HG03439 (cell line): ENCODE results near the gene LRP1B.

Source experiments
- ATAC-seq: cut with Tn5 transposase; IDR thresholded peaks from one replicate; pipeline ENCODE4 v1.9.1; 2021; ENCODE audit warnings: mild to moderate bottlenecking, moderate library complexity; ENCODE audit not compliant: unreplicated experiment

Gene LRP1B

GRCh38 chr2:141065042-141065441, 1065.8 kb downstream of the LRP1B start:
- no peak for ATAC-seq

- ATAC-seq, result no peak
Measured at GRCh38 chr2:141063406-141063805, 1067.4 kb downstream of the LRP1B start.

GRCh38 chr2:141062443-141062842, 1068.4 kb downstream of the LRP1B start:
- ATAC-seq, result no peak

GRCh38 chr2:141062031-141062430, 1068.8 kb downstream of the LRP1B start:
- no peak for ATAC-seq

GRCh38 chr2:141058556-141058955, 1072.3 kb downstream of the LRP1B start:
- ATAC-seq, result no peak

GRCh38 chr2:141055531-141055930, 1075.3 kb downstream of the LRP1B start:
- no peak for ATAC-seq

- ATAC-seq, result no peak
Measured at GRCh38 chr2:141048951-141049350, 1081.9 kb downstream of the LRP1B start.

GRCh38 chr2:141041281-141041680, 1089.5 kb downstream of the LRP1B start:
- no peak for ATAC-seq

- ATAC-seq, result no peak
Measured at GRCh38 chr2:141038341-141038740, 1092.5 kb downstream of the LRP1B start.

GRCh38 chr2:141037361-141037760, 1093.5 kb downstream of the LRP1B start:
- ATAC-seq, result no peak

GRCh38 chr2:141035846-141036420, 1094.9 kb downstream of the LRP1B start:
- no peak for ATAC-seq

- ATAC-seq, result no peak
Measured at GRCh38 chr2:141029428-141030078, 1101.3 kb downstream of the LRP1B start.

GRCh38 chr2:141027221-141027620, 1103.6 kb downstream of the LRP1B start:
- no peak for ATAC-seq

- ATAC-seq, result no peak
Measured at GRCh38 chr2:141021611-141022010, 1109.2 kb downstream of the LRP1B start.

GRCh38 chr2:141021109-141021508, 1109.7 kb downstream of the LRP1B start:
- ATAC-seq, result no peak

GRCh38 chr2:141020346-141020745, 1110.5 kb downstream of the LRP1B start:
- no peak for ATAC-seq

- no peak for ATAC-seq
Measured at GRCh38 chr2:141015341-141016047, 1115.3 kb downstream of the LRP1B start.

- ATAC-seq, result no peak
Measured at GRCh38 chr2:141003967-141004657, 1126.7 kb downstream of the LRP1B start.

GRCh38 chr2:141001750-141002149, 1129.1 kb downstream of the LRP1B start:
- no peak for ATAC-seq

- no peak for ATAC-seq
Measured at GRCh38 chr2:140998577-140998976, 1132.2 kb downstream of the LRP1B start.

GRCh38 chr2:140998017-140998416, 1132.8 kb downstream of the LRP1B start:
- ATAC-seq, result no peak

GRCh38 chr2:140994856-140995255, 1136.0 kb downstream of the LRP1B start:
- ATAC-seq, result no peak
